Adipose tissue (tissue), 3 donors: ENCODE results near the gene EXOSC5. TPM values are rescaled to one million over a fixed set of nuclear protein-coding genes. Genes with fewer than 3 reads are reported as not detected.
"Not testable (repeated sequence)": the region's sequence is repeated elsewhere in the genome, so short reads cannot be mapped to it uniquely, and the experiment has no call there.

Experiments
- H3K27ac ChIP-seq: one replicate; pipeline ENCODE4 v1.5.1; 2013; ENCODE audit warnings: low read depth, low read length
- WGBS, 3 donors: extraction: QIAGEN DNeasy Blood & Tissue Kit; methylation state at CpG; one replicate each; pipeline ENCODE4 v1.1.7; 2013; 5-methylcytosine and 5-hydroxymethylcytosine counted together
- polyA plus RNA-seq, 3 donors: library from polyadenylated mRNA; stranded (reverse); fragments of 200-250 nt; gene quantifications; one replicate each; pipeline ENCODE4 v1.2.3, GENCODE V29; 2013
- donor health status: healthy with polysubstance abuse.
- donor health status: Bipolar disorder and iron deficiency.
- donor health status: healthy.

Gene EXOSC5
- 10 to 100 TPM; 18.4 to 40.2 (median 33.1) TPM for polyA plus RNA-seq

DNA sequence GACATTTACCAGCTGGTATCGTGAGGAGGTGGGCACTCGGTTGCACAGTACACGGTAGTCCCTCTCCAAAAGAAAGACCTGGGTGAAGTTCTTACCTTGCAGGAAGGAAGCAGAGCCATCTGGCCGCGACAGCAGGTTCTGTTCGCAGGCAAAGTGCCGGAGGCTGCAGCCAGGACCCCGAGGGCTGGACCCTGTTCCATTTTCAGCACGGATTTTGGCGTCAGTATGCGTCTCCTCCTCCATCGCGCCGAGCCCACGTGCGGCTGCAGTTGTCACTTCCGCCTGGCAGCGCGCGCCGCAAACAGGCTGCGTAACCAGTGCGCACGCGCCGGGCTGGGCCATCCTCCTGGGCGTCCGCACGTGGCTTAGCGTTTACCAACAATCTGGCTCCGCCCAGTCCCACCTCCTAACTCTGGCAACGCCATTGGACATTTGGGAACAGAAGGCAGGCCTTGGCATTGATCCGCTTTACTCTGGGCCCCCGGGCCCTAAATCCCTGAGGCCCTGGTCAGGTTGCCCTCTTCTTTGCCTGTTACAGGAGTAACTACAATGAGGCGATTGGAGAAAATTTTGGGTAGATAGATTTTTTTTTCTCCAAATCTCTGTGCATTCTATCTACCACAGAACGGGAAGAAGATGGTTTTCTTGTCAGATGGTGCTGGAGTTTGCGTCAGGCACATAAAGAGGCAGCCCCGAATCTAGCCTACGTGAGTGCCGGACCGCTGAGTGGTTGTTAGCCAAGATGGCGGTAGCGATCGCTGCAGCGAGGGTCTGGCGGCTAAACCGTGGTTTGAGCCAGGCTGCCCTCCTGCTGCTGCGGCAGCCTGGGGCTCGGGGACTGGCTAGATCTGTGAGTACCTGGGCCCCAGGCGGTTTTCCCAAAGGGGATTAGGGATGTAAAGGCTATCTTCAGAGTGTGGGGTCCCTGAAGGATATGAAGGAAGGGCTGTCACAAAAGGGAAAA lies at the start of gene EXOSC5, which contains the start of gene BCKDHA:
Gene EXOSC5, minus strand, starts transcription at position 274 of the 964 bp plus-strand sequence. Its CDS starts 31 bp downstream, at position 243.
Gene BCKDHA, plus strand, starts transcription at position 733 of the 964 bp plus-strand sequence. Its CDS starts 10 bp downstream, at position 743.
- WGBS, 3 donors, result 0 to 1% (median 0%) methylated on average over 50 of the region's 50 CpGs
- no peak within 1 kb of the TSS for H3K27ac ChIP-seq

DNA sequence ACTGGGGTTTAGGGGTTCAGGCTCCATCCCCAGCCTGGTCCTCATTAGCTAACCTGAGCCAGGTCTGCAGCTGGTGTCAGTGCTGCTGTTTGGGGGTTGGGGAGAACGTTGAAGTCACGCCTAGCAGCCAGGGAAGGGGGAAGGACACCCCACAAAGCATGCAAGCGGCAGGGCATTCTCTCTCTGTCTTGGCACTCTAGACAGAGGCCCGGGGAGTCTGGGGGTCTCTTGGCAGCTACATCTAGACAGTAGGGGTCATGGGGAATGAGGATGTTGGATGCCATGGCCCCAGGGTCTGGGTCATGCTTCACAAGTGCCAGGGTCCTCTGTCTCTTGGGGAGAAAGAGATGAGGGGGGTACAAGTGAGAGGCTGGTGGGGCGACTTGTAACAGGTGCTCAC lies 48.4 kb upstream of the EXOSC5 start:
- no peak overlapping the region for H3K27ac ChIP-seq
- WGBS, 3 donors, result 48 to 72% (median 63%) methylated on average over 5 of the region's 5 CpGs

DNA sequence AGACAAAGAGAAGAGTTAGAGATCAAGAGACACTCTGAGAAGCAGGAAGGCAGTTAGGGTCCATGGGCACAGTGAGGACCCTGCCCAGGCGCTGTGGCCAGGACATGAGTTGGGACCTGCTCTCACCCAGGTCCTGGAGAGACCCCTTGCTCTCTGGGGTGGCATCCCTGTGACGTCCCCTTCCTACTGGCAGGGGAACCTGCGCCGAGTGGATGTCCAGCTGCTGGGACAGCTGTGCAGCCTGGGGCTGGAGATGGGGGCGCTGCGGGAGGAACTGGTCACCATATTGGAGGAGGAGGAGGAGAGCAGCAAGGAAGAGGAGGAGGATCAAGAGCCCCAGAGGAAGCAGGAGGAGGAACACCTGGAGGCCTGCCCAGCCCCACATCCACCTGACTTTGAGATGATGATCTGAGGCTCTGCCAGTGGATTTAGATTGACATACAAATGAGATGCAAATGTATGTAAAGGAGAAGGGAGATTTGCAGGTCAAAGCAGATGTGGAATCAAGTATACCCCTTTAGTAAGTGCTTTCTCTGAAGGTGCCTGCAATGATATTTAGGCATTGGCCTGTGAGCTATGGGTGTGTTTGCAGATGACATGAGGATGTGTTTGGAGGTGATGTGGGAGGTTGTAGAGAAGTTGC lies 46.8 kb upstream of the EXOSC5 start:
- WGBS, 3 donors, result 59 to 63% (median 63%) methylated on average over 6 of the region's 6 CpGs
- H3K27ac ChIP-seq, result no peak overlapping the region

DNA sequence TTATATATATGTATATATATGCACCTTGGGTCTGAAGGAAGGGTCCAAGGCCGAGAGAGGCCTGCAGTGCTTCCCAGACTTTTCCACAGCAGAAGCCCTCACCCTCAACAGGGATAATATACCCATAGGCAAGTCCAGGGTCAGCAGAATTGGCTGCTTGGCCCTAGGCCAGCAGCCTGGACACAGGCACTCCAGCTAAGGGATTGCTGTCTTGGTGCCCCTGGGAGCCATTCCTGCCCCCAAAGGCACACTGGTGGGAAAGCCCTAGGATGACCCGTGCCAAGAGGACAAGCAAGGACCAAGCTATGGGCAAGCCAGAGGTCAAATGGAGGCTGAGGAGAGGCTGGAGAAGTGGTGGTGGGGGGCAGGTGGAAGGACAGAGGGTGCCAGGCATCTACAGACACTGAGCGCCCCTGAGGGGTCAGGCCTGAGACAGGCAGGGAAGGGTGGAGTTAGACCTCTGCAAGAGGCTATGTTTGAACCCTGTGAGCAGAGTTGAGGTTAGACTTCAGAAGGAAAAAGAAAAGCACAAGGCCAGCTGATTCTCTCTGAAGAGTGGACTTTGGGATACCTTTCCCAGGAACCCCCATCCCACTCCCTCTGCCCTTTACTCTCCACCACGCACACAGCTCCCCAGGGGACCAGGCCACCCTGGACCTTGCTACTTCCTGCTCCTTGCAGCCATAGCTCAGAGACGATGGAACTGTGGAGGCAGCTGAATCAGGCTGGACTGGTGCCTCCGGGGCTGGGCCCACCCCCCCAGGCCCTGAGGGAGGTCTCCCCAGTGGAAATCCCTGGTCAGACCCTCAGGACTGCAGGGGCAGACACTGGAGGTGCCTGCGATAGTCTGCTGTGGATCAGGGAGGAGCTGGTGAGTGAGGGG lies 45.6 kb upstream of the EXOSC5 start, which contains the start of gene ERICH4:
Gene ERICH4, plus strand, starts transcription at position 684 of the 883 bp plus-strand sequence. Its CDS starts 14 bp downstream, at position 698.
- 63 to 69% (median 65%) methylated on average over 7 of the region's 7 CpGs for WGBS, 3 donors

DNA sequence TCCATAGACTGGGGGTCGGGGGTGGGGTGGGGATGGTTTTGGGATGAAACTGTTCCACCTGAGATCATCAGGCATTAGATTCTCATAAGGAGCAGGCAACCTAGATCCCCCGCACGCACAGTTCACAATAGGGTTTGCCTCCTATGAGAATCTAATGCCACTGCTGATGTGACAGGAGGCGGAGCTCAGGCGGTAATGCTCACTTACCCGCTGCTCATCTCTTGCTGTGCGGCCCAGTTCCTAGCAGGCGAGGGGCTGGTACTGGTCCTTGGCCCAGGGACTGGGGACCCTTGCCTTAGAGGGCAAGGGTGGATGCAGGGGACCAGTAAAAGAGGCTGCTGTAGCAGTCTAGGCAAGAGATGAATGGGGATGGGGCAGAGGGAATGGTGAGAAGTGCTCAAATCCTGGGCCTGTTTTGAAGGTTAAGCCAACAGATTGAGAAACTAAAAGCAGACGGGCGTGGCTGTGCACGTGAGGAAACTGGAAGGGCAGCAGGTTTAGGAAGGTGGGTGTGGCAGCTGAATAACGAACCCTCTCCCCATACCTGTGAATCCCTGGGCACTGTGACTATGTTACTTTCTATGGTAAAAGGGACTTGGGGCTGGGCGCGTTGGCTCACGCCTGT lies 44.3 kb upstream of the EXOSC5 start:
- H3K27ac ChIP-seq, result no peak overlapping the region
- WGBS, 3 donors, result 74 to 85% (median 77%) methylated on average over 12 to 15 of the region's 15 CpGs

More for the DNA sequence above, 45.6 kb upstream of the EXOSC5 start, which contains the start of gene ERICH4:
- no peak within 1 kb of the TSS for H3K27ac ChIP-seq

DNA sequence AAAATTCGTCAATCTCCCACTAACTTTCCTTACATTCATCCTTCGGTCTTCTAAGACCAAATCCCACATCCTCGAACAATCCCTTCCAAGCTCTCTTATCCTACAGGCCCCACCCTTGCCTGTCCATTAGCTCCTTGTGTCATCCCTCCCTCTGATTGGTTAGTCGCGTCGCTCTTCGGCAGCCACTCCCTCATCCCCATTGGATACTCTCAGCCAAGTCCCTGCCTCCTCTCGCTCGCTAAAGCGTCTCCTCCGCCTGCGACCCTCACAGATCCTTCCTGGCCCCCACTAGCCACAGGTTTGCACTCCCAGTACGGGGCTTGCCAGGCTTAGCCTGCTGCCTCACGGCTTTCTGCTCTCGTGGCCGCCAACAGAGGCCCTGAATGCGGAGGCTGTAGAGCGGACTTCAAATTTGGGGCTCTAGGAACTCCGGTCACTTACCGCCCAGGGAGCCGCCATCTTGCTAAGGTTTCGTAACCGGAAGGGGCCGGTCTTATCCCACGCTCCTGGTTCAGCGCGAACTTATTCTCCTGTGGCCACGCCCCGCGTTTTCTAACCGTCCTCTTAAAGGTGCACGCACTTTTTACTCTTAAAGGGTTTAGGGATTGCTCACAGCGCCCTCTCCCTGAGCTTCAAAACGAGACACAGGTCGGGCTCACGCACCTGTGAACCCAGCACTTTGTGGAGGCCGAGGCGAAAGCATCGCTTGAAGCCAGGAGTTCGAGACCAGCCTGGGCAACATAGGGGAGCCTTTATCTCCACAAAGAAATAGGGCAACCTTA lies 42.5 kb upstream of the EXOSC5 start, which contains the start of gene DMAC2:
Gene DMAC2, minus strand, starts transcription at position 472 of the 782 bp plus-strand sequence. Its CDS starts 13 bp downstream, at position 459.
- WGBS, 3 donors, result 1% methylated on average over 40 of the region's 40 CpGs
- peak within 1 kb of the TSS; percentile 96 for H3K27ac ChIP-seq

DNA sequence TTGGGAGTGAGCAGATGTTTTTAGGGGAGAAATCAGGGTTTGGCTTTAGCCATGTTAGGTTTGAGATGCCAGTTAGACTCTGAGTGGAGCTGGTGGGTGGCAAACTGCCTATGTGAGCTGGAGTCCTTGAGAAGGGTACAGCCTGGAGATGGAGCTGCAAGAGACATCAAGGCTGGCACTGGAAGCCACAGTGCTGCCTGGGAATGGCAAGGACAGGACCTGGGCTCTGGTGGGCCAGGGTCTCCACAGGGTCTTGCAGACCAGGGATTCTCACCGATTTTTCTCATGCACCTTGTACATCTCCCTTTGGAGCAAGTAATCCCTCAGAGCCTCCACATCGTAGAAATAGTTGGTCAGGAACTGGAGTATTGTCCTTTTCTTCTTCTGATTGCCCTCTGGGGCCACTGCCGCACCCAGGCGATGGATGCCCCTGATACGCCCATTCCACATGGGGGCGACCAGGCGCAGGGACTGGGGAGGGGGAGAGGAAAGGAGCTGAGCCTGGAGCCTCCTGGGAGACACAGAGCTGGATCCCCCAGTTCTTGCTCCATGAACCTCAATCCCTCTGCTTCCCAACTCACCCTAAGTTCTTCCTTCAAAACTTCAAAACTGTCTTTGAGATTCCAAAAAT lies 40.9 kb upstream of the EXOSC5 start:
- 90 to 92% (median 91%) methylated on average over 7 of the region's 7 CpGs for WGBS, 3 donors
- H3K27ac ChIP-seq, result no peak overlapping the region

DNA sequence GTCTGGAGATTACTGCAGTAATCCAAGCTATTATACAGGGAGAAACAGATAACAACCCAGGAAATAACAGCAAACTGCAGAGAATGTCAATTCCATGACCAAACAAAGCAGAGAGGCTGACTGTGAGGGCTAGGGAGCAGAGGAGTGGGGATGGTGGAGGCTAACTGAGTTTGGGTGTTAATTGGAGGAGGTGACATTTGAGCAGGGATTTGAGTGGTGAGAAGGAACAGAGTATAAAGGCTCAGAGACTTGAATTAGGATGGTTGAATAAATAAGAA lies 39.5 kb upstream of the EXOSC5 start:
- H3K27ac ChIP-seq, result no peak overlapping the region

DNA sequence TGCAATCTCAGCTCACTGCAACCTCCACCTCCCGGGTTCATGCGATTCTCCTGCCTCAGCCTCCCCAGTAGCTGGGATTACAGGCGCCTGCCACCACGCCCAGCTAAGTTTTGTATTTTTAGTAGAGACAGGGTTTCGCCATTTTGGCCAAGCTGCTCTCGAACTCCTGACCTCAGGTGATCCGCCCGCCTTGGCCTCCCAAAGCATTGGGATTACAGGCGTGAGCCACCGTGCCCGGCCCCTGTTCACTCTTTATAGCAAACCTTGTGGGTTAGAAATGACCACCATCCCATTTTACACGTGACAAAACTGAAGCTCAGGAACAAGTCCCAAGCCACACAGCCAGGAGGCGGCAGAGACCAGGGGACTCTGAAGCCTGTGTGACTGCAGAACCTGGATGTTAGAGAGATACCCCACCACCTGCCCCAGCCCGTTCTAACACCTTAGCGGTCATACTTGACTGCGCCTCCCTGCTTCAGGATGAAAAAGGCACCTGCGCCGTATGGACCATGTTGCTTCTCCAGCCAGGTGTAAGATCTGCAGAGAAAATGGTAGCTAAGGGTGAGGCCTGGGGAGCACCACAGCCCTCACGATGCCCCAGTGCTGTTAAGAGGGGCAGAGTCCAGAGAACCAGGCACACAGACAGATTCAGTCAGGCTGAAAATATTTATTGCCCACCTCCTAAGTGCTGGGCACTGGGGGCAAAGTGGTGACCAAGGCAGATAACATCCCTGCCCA lies 38.9 kb upstream of the EXOSC5 start:
- no peak overlapping the region for H3K27ac ChIP-seq
- 94 to 97% (median 96%) methylated on average over 19 of the region's 19 CpGs for WGBS, 3 donors

DNA sequence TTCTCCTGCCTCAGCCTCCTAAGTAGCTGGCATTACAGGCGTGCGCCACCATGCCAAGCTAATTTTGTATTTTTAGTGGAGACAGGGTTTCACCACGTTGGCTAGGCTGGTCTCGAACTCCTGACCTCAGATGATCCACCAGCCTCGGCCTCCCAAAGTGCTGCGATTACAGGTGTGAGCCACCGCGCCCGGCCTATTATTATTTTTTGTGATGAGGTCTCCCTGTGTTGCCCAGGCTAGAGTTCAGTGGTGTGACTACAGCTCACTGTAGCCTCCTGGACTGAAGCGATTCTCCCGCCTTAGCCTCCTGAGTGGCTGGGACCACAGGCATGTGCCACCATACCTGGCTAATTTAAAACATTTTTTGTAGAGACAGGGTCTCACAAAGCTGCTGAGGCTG lies 38.2 kb upstream of the EXOSC5 start:
- 97 to 98% (median 97%) methylated on average over 11 of the region's 11 CpGs for WGBS, 3 donors
- not testable (repeated sequence) for H3K27ac ChIP-seq

DNA sequence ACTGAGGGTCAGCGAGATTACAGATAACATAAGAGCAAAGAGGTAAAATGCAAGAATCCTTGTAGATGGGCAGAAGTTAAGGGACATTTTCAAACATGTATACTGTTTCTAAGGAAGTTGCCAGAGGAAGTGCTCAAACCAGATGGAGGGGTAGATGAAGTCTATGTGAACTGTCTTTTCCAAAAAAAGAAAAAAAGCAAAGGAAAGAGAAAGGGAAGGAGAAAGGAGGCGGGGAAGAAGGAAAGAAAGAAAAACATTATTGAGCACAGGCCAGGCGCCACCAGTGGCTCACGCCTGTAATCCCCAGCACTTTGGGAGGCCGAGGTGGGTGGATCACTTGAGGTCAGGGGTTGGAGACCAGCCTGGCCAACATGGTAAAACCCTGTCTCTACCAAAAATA lies 37.3 kb upstream of the EXOSC5 start:
- WGBS, 3 donors, result 63 to 88% (median 78%) methylated on average over 5 of the region's 5 CpGs
- H3K27ac ChIP-seq, result no peak overlapping the region

DNA sequence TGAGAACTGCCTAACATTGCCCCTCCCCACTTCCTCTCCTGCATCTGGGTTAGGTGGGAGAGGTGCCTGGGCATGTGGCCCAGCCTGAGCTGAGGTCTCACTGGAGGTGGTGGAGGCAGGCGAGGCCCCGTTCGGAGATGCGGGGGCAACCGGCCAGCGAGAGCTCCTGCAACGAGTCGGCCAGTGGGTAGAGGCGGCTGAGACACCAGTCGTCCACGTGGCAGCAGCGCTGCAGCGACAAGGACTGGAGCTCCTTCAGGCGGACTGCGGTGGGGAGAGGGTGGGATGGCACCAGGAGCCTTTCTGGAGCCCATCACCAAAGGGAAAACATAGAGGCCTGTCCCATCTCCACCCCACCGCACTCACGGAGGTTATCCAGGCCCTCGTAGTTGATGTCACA lies 36.0 kb upstream of the EXOSC5 start:
- no peak overlapping the region for H3K27ac ChIP-seq
- WGBS, 3 donors, result 90 to 94% (median 90%) methylated on average over 18 of the region's 18 CpGs

DNA sequence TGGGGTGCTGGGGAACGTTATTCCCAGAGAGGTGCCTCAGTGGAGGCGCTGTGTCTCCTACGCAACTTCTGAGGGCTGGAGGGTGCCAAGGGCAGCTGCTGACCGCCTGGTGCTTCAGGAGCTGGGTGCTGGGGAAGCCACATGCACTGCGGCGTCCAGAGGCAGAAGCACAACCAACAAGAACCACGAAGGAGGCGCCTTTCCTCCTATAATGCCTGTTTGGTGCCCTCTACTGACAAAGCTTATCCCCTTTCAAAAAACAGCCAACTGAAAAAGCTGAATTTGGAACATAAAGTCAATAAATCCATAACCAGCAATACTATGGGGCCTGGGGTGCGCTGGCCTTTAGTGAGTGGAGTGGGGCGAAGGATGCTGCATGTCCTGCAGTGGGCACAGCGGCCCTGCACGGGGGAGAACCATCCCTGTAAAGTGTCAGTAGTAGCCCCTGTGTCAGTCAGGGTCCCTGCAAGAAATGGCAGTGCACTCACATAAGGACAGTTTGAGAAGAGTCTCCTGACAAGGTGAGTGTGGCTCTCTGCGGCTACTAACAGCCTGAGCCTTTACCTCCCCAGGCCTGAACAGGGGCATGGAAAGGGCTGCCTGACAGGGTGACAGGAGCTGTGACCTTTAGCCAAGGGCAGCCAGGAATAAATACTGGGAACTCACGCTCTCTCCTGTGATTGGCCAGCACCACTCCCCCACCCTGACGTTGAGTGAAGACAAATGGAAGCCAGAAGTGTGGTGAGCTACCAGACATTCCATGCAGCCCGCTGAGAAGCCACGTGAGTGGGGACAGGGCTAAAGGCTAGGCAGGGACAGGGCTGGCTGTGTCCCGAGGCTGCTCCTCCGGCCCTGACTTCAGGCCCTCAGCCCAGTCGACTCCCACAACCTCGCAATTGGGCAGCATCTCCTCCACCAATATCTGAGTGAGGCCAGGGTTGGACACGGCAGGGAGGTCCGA lies 34.5 kb upstream of the EXOSC5 start:
- no peak overlapping the region for H3K27ac ChIP-seq
- WGBS, 3 donors, result 64 to 70% (median 66%) methylated on average over 23 of the region's 23 CpGs

DNA sequence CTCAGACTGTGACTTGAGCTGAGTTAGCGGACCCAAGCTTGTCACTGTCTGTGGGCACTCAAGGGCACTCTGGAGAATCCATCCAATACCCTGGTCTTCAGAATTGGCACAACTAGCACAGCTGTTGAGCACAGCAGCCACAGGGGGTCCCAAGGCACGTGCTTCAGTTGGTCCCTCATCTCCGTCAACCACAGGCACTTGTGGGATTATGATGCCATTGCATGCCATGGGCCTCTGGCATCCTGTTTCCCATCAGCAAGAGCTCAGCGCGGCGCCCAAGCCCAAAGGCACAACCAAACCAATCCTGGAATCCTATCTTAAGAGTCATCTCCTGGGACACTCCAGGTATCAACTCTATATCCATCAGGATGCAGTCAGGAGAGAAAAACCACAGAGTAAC lies 33.8 kb upstream of the EXOSC5 start:
- no peak overlapping the region for H3K27ac ChIP-seq
- WGBS, 3 donors, result 66 to 96% (median 69%) methylated on average over 6 of the region's 6 CpGs

DNA sequence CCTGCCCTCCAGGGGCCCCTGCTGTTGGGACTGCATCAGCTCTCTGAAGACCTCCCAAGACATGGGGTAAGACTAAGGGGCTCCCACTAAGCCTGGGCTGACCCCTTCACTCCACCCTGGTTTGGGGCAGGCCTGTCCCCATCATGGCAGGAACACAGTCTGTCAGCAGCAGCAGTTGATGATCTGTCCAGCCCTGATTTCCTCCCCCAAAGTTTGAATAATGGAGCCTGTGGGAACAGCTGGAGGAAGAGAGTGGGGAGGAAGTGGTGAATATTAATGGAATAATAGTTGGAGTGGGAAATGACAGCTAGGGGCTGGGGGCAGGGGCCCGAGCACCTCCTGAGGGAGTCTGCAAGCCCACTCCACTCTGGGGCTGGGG lies 31.3 kb upstream of the EXOSC5 start:
- 18 to 71% (median 54%) methylated on average over 1 of the region's 1 CpG for WGBS, 3 donors
- no peak overlapping the region for H3K27ac ChIP-seq
